Activated CD8-positive, alpha-beta memory T cell treated with anti-CD3 and anti-CD28 coated beads for 1 hour (primary cell): ENCODE measurements around the gene SLC26A1.
"Not testable (repeated sequence)": the region's sequence is repeated elsewhere in the genome, so short reads cannot be mapped to it uniquely, and the experiment has no call there.

Source experiments
- DNase-seq, 2 donors: peaks; one replicate each; pipeline ENCODE4 v3.0.0-alpha.2; 2020; ENCODE audit warnings: low read depth in 1 of 2; ENCODE audit errors: extremely low read depth in 1 of 2

Gene SLC26A1

DNA sequence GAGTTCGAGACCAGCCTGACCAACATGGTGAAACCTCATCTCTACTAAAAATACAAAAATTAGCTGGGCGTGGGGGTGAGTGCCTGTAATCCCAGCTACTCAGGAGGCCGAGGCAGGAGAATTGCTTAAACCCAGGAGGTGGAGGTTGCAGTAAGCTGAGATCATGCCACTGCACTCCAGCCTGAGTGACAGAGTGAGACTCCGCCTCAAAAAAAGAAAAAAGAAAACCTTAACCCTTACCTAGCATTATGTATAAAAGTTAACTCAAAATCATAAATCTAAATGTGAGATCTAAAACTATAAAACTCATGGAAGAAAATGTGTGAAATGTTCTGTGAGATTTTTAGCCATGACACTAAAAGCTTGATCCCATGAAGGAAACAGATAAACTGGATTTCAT lies 53.7 kb downstream of the SLC26A1 start:
- not testable (repeated sequence) for DNase-seq
